Uterus (tissue), 4 donors: Measurements from ENCODE around the gene SH2D3C. TPM values are rescaled to one million over a fixed set of nuclear protein-coding genes. Genes with fewer than 3 reads are reported as not detected.

Experiments used
- DNase-seq, 2 donors: peaks; one replicate each; pipeline ENCODE4 v3.0.0-alpha.2; 2019 to 2020
- H3K27ac ChIP-seq, 2 donors: fragments of 200-600 bp; sonication (generic); 1 replicate in 1 of 2; 2 replicates in 1 of 2; pipeline ENCODE4 v1.5.1; 2016 to 2018
- H3K27me3 ChIP-seq, 2 donors: fragments of 200-600 bp; sonication (generic); one replicate each; pipeline ENCODE4 v1.5.1; 2018 to 2019; ENCODE audit warnings: control low read depth in 1 of 2
- H3K36me3 ChIP-seq, 2 donors: fragments of 200-600 bp; sonication (generic); one replicate each; pipeline ENCODE4 v1.5.1; 2019; ENCODE audit warnings: control low read depth in 1 of 2
- H3K4me1 ChIP-seq, 2 donors: fragments of 200-600 bp; sonication (generic); one replicate each; pipeline ENCODE4 v1.5.1; 2018 to 2019; ENCODE audit warnings: control low read depth in 1 of 2
- H3K4me3 ChIP-seq, 2 donors: fragments of 200-600 bp; sonication (generic); 1 replicate in 1 of 2; 2 replicates in 1 of 2; pipeline ENCODE4 v1.5.1; 2018 to 2019; ENCODE audit warnings: mild to moderate bottlenecking in 1 of 2
- H3K9me3 ChIP-seq, 2 donors: fragments of 200-600 bp; sonication (generic); one replicate each; pipeline ENCODE4 v1.5.1; 2019; ENCODE audit warnings: control low read depth in 1 of 2
- POLR2A ChIP-seq, 2 donors: fragments of 450-650 bp; IDR thresholded peaks; one replicate each; pipeline ENCODE4 v1.6.1; 2016; ENCODE audit warnings: antibody characterized with exemption in 2 of 2, mild to moderate bottlenecking in 1 of 2, moderate library complexity in 1 of 2
- intact Hi-C: fragments of 100-400 bp; cut with DNase I; formaldehyde crosslinking; loops from one replicate; pipeline ENCODE4 v1.15.1; 2023; ENCODE audit warnings: low total_unique reads
- total RNA-seq, 4 donors: library from RNA; depleted of rRNA in 3 of 4; stranded (reverse); fragments of >200 nt in 3 of 4; gene quantifications; one replicate each; pipeline versions ENCODE4 v1.1.0 to v1.2.4, GENCODE V29; 2014 to 2023
- TF ChIP-seq, protein P1 (sequence below), 4 experiments: fragments of 200-600 bp in 2 of 4; fragments of 450-650 bp in 2 of 4; sonication (generic) in 2 of 4; IDR thresholded peaks; one replicate each; pipeline ENCODE4 v1.5.1; 2016 to 2019; ENCODE audit warnings: antibody characterized with exemption in 4 of 4, mild to moderate bottlenecking in 2 of 4, moderate library complexity in 1 of 4
- donor health status: DM: yes; HTN: yes; CAD: no.

SH2D3C gene
- total RNA-seq, 4 donors from 2014 or later, result 3.6 to 38.1 (median 19.8) TPM

DNA sequence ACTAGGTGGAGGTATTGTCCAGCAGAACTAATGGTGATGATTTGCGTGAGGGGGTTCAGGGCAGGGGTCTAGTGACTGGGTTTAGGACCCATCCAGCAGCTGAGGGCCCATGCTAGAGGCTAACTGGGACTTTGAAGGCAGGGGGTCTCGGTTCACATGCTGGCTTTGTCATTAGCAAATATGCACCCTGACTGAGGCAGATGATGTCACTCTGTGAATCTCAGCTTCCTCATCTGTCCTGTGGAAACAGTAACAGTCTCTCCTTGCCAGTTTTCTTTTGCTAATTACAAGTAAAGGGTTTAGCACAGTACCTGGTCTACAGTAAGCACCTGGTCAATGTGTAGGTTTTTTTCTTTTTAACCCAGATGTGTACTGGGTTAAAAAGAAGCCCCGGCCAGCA, 5.2 kb downstream of the SH2D3C start:
- Histone ChIP-seq H3K36me3 (no peaks in the 10 kb centered on the region), H3K4me3 (no peak overlapping the region), H3K9me3 (no peaks in the 10 kb centered on the region), H3K27me3 (no peaks in the 10 kb centered on the region), H3K4me1 (peaks cover 0 to 5% of the 10 kb centered on the region in 2 donors), H3K27ac (no peak overlapping the region)
- intact Hi-C loops, result no loop called here
- TF ChIP-seq POLR2A (IDR thresholded peaks at IDR 0.05), result no peak
- TF ChIP-seq, protein P1, sequence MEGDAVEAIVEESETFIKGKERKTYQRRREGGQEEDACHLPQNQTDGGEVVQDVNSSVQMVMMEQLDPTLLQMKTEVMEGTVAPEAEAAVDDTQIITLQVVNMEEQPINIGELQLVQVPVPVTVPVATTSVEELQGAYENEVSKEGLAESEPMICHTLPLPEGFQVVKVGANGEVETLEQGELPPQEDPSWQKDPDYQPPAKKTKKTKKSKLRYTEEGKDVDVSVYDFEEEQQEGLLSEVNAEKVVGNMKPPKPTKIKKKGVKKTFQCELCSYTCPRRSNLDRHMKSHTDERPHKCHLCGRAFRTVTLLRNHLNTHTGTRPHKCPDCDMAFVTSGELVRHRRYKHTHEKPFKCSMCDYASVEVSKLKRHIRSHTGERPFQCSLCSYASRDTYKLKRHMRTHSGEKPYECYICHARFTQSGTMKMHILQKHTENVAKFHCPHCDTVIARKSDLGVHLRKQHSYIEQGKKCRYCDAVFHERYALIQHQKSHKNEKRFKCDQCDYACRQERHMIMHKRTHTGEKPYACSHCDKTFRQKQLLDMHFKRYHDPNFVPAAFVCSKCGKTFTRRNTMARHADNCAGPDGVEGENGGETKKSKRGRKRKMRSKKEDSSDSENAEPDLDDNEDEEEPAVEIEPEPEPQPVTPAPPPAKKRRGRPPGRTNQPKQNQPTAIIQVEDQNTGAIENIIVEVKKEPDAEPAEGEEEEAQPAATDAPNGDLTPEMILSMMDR (IDR thresholded peaks at IDR 0.05), result no peak
- DNase-seq, result no peak

DNA sequence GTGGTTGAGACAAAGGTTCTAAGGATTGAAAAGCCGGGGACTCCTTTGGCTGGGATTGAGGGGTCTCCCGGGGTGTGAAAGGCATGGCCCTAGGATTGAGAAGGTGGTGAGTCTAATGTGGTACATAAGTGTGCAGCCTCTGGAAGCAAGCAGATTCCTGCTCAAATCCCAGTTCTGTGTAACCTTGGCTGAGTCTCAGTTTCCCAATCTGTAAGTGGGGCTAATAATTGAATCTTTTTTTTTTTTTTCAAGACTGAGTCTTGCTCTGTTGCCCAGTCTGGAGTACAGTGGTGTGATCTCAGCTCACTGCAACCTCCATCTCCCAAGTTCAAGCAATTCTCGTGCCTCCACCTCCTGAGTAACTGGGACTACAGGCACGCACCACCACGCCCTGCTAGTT, 5.9 kb downstream of the SH2D3C start:
- Histone ChIP-seq H3K4me1 (peaks cover 0 to 5% of the 10 kb centered on the region in 2 donors), H3K27ac (no peak overlapping the region), H3K4me3 (no peak overlapping the region), H3K36me3 (no peaks in the 10 kb centered on the region), H3K27me3 (no peaks in the 10 kb centered on the region), H3K9me3 (no peaks in the 10 kb centered on the region)
- intact Hi-C loops, result no loop called here
- no peak for DNase-seq
- no peak for TF ChIP-seq POLR2A (IDR thresholded peaks at IDR 0.05)
- TF ChIP-seq, protein P1 (IDR thresholded peaks at IDR 0.05), result no peak

DNA sequence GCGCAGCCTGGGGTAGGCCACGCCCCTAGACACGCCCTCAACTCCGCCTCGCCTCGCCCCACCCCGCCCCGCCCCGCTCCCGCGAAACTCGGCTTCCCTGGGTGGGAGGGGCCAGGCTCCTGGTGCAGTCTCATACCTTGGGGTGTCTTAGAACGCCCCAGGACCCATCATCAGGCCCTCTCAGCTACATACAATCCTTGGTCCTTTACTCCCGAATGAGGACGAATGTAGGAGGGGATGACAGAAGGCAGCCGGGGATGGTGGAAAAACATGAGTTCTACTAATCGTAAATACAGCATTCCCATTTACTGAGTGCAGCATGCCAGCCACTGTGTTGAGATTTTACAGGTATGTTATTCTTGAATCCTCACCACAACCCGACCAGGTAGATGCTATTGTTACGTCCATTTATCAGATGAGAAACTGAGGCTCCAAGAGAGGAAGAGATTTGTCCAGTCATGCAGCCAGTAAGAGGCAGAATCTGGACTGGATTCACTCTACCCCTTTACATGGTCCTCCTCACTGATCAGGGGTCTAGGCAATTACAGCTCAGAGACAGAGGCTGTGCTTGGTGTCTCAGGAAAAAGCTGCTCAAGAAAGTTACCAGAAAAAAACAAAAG, 6.8 kb downstream of the SH2D3C start:
- no peaks in the 10 kb centered on the region for H3K9me3 ChIP-seq
- TF ChIP-seq POLR2A (IDR thresholded peaks at IDR 0.05), result no peak
- TF ChIP-seq, protein P1 (IDR thresholded peaks at IDR 0.05), result no peak
- no peaks in the 10 kb centered on the region for H3K36me3 ChIP-seq
- peak overlapping the region; percentile 65 to 68 for H3K27ac ChIP-seq
- H3K4me1 ChIP-seq, result peaks cover 0 to 10% of the 10 kb centered on the region in 2 donors
- intact Hi-C loops, result no loop called here
- no peak for DNase-seq
- peak overlapping the region; percentile 42 to 46 for H3K4me3 ChIP-seq
- no peaks in the 10 kb centered on the region for H3K27me3 ChIP-seq

DNA sequence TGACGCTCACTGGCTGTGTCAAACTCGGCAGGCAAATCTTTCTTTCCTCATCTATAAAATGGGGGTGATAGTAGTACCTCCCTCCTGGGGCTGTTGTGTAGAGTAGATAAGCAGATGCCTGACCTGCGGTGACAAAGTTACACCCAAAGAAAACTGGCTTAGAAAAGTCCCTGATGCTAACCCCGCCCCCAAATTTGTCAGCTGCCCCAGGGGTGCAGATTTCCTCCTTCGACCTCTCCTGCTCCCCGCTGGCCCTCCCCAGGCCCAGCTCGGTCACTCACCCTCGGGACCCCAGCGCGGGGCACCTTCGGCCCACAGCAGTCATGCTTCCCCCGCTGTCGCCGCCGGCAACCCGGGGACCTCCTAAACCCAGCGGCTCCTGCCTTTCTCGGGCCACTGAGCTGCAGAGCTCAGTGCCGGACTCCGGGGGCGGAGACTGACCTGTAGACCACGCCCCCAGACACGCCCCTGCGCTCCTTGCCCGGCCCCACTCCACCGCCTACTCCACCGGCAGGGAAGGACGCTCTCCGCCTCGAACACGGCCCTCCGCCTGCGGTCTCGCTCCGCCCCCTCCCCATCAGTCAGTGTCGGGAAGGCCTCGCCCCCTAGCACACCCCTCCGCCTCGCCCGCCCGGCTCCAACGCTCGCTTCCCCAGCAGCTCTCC, 7.4 kb downstream of the SH2D3C start:
- no peaks in the 10 kb centered on the region for H3K36me3 ChIP-seq
- H3K27me3 ChIP-seq, result no peaks in the 10 kb centered on the region
- H3K4me1 ChIP-seq, result peaks cover 0 to 12% of the 10 kb centered on the region in 2 donors
- H3K27ac ChIP-seq, result peak overlapping the region; percentile 65 to 68
- H3K4me3 ChIP-seq, result peak overlapping the region; percentile 42 to 46
- TF ChIP-seq, protein P1 (IDR thresholded peaks at IDR 0.05), result peak in 1 of 4 experiments; percentile 14
- TF ChIP-seq POLR2A (IDR thresholded peaks at IDR 0.05), result peak; percentile 64 to 79
- H3K9me3 ChIP-seq, result no peaks in the 10 kb centered on the region
- intact Hi-C loops, result no loop called here
- peak; percentile 99 for DNase-seq

DNA sequence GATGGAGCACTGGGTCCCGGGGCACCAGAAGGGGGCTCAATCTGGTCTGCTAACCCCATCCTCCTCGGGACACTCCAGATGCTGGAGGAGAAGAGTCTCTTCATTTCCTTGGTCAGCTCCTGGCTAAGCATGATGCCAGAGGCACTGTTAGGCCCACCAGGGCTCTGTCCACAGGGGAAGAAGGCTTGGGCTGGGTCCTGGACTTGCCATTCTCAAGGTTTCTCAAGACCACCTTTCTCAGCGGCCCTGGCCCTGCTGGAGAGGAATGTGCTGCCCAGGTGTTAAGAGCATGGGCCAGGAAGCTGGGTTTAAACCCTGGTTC, 7.9 kb downstream of the SH2D3C start:
- H3K27ac ChIP-seq, result peak overlapping the region; percentile 63 to 68
- DNase-seq, result no peak
- H3K4me1 ChIP-seq, result peaks cover 0 to 12% of the 10 kb centered on the region in 2 donors
- H3K4me3 ChIP-seq, result peak overlapping the region; percentile 42 to 46
- H3K9me3 ChIP-seq, result no peaks in the 10 kb centered on the region
- no peaks in the 10 kb centered on the region for H3K27me3 ChIP-seq
- intact Hi-C loops, result no loop called here
- H3K36me3 ChIP-seq, result no peaks in the 10 kb centered on the region
- TF ChIP-seq, protein P1 (IDR thresholded peaks at IDR 0.05), result no peak
- no peak for TF ChIP-seq POLR2A (IDR thresholded peaks at IDR 0.05)
